HEK293 (cell line): ENCODE measurements around the gene ASPHD1.

Experiments
- BCL11B ChIP-seq: fragments of 450-650 bp; formaldehyde crosslinking; IDR thresholded peaks from 2 replicates; pipeline ENCODE4 v1.5.1; 2016; ENCODE audit warnings: low read depth, missing biosample characterization, missing genetic modification characterization
- CTCF ChIP-seq: fragments of 450-650 bp; formaldehyde crosslinking; IDR thresholded peaks from 2 replicates; pipeline ENCODE4 v1.5.1; 2016; ENCODE audit warnings: missing biosample characterization, missing genetic modification characterization
- PBX3 ChIP-seq: sonication (generic); formaldehyde crosslinking; IDR thresholded peaks from 2 replicates; pipeline ENCODE4 v1.8.1; 2022; ENCODE audit warnings: mild to moderate bottlenecking, moderate library complexity, missing genetic modification reagents
- TSHZ1 ChIP-seq: fragments of 450-650 bp; formaldehyde crosslinking; IDR thresholded peaks from 2 replicates; pipeline ENCODE4 v1.5.1; 2016; ENCODE audit warnings: missing biosample characterization, missing genetic modification characterization, borderline replicate concordance
- YY1 ChIP-seq: fragments of 450-650 bp; formaldehyde crosslinking; IDR thresholded peaks from 2 replicates; pipeline ENCODE4 v1.5.1; 2018; ENCODE audit warnings: missing biosample characterization, missing genetic modification characterization
- ZNF146 ChIP-seq: fragments of 450-650 bp; formaldehyde crosslinking; IDR thresholded peaks from 2 replicates; pipeline ENCODE4 v1.5.1; 2016; ENCODE audit warnings: missing biosample characterization, missing genetic modification characterization
- ZNF169 ChIP-seq: fragments of 450-650 bp; formaldehyde crosslinking; IDR thresholded peaks from 2 replicates; pipeline ENCODE4 v1.5.1; 2016; ENCODE audit warnings: missing biosample characterization, missing genetic modification characterization
- ZNF221 ChIP-seq: fragments of 450-650 bp; formaldehyde crosslinking; IDR thresholded peaks from 2 replicates; pipeline ENCODE4 v1.5.1; 2017; ENCODE audit warnings: missing biosample characterization, missing genetic modification characterization, borderline replicate concordance
- ZNF510 ChIP-seq: fragments of 450-650 bp; formaldehyde crosslinking; IDR thresholded peaks from 2 replicates; pipeline ENCODE4 v1.5.1; 2018; ENCODE audit warnings: mild to moderate bottlenecking, missing genetic modification characterization, missing biosample characterization; ENCODE audit not compliant: insufficient replicate concordance
- ZNF623 ChIP-seq: fragments of 450-650 bp; formaldehyde crosslinking; IDR thresholded peaks from 2 replicates; pipeline ENCODE4 v1.5.1; 2016; ENCODE audit warnings: missing biosample characterization, missing genetic modification characterization
- ZNF777 ChIP-seq: fragments of 450-650 bp; formaldehyde crosslinking; IDR thresholded peaks from 2 replicates; pipeline ENCODE4 v1.5.1; 2017; ENCODE audit warnings: missing biosample characterization, missing genetic modification characterization, borderline replicate concordance
- ZNF830 ChIP-seq: fragments of 450-650 bp; IDR thresholded peaks from 2 replicates; pipeline ENCODE4 v1.5.0; 2018; ENCODE audit warnings: missing biosample characterization, missing genetic modification characterization, low read depth, mild to moderate bottlenecking, moderate library complexity
- TF ChIP-seq, protein P1 (sequence below): fragments of 450-650 bp; formaldehyde crosslinking; IDR thresholded peaks from 2 replicates; pipeline ENCODE4 v1.5.1; 2016; ENCODE audit warnings: missing biosample characterization, missing genetic modification characterization, low read depth

GRCh38 chr16:29863669-29863984, 36.7 kb upstream of the ASPHD1 start:
- TF ChIP-seq CTCF (tag by site-specific recombination) (no peak), ZNF830 (no peak), ZNF169 (tag by site-specific recombination) (no peak), ZNF623 (tag by site-specific recombination) (no peak), YY1 (tag by site-specific recombination) (no peak), TSHZ1 (tag by site-specific recombination) (no peak), ZNF146 (tag by site-specific recombination) (no peak), ZNF510 (tag by site-specific recombination) (no peak), PBX3 (no peak), BCL11B (tag by site-specific recombination) (no peak), ZNF777 (peak; percentile 42; the same call in 1 of the 2 replicates), ZNF221 (tag by site-specific recombination) (no peak)
- TF ChIP-seq, protein P1, sequence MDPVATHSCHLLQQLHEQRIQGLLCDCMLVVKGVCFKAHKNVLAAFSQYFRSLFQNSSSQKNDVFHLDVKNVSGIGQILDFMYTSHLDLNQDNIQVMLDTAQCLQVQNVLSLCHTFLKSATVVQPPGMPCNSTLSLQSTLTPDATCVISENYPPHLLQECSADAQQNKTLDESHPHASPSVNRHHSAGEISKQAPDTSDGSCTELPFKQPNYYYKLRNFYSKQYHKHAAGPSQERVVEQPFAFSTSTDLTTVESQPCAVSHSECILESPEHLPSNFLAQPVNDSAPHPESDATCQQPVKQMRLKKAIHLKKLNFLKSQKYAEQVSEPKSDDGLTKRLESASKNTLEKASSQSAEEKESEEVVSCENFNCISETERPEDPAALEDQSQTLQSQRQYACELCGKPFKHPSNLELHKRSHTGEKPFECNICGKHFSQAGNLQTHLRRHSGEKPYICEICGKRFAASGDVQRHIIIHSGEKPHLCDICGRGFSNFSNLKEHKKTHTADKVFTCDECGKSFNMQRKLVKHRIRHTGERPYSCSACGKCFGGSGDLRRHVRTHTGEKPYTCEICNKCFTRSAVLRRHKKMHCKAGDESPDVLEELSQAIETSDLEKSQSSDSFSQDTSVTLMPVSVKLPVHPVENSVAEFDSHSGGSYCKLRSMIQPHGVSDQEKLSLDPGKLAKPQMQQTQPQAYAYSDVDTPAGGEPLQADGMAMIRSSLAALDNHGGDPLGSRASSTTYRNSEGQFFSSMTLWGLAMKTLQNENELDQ (tag by site-specific recombination), result no peak
